Activated CD4-positive, alpha-beta T cell treated with anti-CD3 and anti-CD28 coated beads for 4 hours (primary cell): Measurements from ENCODE around the gene DYNC1I1.

Experiments
- DNase-seq, 2 donors: peaks; one replicate each; pipeline ENCODE4 v3.0.0-alpha.2; 2020

DYNC1I1 gene

DNA sequence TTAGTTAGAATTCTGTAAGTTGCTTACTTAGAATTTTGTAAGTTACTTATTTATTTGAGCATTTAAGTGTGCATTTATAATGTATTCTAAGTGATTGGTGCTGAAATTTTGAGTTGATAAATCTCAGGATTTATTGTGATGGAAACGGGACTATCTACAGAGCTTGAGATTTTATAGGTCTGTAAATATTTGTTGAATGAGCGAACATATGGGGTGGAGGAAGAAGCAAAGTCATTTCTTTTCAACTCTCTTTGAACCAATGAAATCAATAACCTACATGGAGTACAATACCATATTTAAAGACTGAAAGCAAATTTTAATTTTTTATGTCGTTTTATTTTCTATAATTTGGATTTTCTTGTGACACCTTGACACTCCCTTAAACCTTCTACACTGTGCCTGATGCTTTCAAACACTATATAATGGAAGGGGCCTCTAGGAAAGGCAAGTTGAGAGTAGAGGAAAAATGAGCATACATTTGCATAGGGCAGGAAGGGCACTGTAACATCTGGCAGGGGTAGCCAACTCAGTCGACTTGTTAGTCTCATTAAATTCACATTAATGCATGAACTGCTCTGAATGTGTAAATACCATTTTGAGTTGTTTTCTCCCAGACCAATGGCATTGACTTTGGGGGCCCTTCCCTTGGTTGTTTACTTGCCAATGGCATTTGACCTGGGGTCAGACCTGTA is 204.2 kb downstream of the DYNC1I1 start:
- DNase-seq = no peak

- no peak for DNase-seq
Measured at GRCh38 chr7:95977994-95978393, 205.6 kb downstream of the DYNC1I1 start.

DNA sequence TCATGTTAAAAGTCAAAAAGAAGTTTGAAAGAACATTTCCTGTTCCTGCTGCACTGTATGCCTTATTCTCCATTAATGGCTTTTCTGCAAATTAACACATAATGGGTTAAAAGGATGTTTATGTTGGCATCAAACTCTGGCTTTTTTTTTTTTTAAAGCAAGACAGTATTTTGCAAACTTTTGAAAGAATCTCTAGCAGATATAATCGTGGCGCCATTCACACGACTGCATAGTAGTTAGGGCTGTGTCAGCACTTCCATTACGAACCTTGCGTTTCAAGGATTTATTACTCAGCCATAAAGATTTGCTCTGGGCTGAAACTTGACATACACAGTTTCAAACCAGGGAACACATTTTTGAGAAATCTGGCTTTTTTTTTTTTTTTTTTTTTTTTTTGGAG is 207.8 kb downstream of the DYNC1I1 start:
- no peak for DNase-seq

DNA sequence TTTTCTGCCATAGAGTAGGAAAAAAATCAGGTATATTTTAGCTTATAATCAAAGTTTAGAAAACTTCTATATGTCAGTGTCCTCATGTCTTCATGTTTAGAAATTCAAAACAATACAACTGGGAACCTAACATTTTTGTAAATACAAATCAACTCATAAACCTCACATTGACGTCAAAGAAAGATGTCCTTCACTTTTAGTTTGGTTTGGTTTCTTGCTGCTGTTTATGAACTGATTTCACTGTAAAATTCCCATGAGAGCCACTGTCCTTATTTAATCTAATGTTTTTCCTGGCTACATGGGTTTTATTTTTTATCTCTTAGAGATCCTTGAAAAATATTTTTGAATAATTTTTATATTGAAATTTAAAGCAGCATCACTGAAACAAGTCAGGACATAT is 208.4 kb downstream of the DYNC1I1 start:
- DNase-seq = no peak

GRCh38 chr7:95986178-95986764 is 213.9 kb downstream of the DYNC1I1 start:
- no peak for DNase-seq

DNA sequence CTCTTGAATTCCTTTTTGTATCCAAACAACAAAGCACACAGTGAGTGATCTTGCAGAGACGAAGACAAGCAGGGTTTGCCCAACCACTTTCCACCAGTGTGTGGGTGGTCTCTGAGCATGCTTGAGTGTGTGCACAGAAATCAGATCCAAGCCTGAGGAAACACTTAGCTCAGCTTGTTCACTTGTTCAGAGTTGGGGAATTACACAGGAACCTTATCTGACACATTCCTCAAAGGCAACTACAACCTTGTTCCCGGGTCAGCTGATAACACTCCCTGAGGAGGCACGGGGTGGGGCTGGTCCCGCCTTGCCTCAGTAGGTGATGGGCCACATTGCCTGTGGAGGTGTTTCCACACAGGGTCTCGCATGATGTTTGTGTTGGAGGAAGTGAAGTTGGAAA is 216.9 kb downstream of the DYNC1I1 start:
- DNase-seq = no peak

- DNase-seq = no peak
Measured at GRCh38 chr7:95993380-95993779, 221.0 kb downstream of the DYNC1I1 start.

- DNase-seq = no peak
Measured at GRCh38 chr7:95996174-95996573, 223.8 kb downstream of the DYNC1I1 start.

DNA sequence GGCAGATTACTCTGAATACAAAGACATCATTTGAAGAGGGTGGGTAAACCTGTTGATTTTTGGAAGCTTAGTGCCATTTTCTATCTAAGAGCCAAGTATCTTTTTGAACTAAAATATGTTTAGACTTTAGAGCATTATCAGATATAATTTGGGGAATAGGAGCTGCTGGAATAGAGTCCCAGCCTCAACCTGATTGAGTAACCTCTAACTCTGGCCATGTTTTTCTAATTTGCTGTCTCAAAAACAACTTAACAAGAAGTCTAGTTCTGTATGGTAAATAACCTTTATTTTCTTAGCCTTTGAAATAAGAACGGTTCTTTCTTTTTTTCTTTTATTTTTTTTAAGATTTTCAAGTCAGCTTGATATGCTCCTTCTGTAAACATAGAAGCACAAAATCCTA is 224.5 kb downstream of the DYNC1I1 start:
- DNase-seq = no peak

- no peak for DNase-seq
Measured at GRCh38 chr7:95997632-95998031, 225.3 kb downstream of the DYNC1I1 start.

- no peak for DNase-seq
Measured at GRCh38 chr7:95999481-95999880, 227.1 kb downstream of the DYNC1I1 start.

GRCh38 chr7:96004578-96004977 is 232.2 kb downstream of the DYNC1I1 start:
- no peak for DNase-seq

- no peak for DNase-seq
Measured at GRCh38 chr7:96005271-96005670, 232.9 kb downstream of the DYNC1I1 start.

GRCh38 chr7:96009148-96009547 is 236.8 kb downstream of the DYNC1I1 start:
- DNase-seq = no peak

DNA sequence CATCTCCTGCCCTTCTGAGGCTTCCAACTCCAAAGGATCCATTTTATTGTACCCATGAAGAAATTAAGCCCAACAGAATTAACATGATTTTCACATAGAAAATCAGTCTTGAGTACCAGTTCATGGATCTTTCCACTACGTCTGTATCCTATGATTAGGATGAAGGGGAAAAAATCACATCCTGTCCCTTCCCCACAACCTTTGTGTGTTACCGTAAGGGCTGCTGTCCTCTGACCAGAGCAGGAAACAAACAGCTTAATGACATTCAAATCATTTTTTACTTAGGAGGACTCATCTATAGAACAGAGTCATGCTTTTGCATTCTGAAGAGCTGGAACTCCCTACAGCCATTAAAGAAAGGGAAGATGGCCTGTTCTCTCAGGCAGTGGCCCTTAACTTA is 241.5 kb downstream of the DYNC1I1 start:
- no peak for DNase-seq

- no peak for DNase-seq
Measured at GRCh38 chr7:96014617-96015016, 242.3 kb downstream of the DYNC1I1 start.

DNA sequence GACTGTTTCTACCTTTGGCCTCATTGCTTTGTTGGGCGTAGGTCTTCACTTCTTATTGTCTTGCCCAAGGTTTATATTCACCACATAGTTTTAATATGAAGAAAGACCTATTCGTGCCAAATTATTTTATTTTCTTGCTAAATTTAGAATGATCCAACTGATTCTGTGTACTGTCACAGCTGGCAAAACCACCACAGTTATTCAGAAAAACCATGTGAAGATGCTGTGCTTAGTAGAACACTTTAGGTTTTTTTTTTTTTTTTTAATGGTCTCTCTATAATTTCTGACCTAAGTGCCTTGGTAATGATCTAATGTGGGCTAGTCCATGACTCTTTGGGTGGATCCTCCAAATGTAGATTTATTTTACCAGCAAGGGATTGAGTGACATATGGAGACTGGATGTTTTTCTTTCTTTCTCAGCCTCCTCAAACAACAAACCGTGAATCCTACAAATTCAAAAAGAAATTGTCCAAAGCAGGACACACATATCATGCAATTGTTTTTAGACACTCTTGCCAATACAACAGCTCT is 243.8 kb downstream of the DYNC1I1 start:
- DNase-seq = no peak

GRCh38 chr7:96016735-96017134 is 244.4 kb downstream of the DYNC1I1 start:
- no peak for DNase-seq

DNA sequence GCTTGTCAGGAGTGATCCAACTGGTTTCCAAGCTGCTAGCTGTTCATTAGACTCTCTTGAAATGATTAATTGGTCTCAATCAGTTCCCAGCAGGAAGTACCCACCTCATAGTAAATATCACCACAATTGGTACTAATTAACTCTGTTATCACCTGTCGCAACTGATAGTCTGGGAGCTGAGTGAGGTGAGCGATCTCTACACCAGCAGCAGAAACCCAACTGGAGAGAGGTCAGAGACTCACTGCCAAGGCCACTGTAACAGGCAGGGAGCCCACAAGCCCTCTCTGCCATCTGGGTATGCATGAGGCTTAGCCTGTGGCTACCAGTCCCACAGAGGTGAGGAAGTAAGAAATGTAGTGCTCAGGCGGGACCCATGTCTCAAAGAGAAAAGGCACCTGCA is 245.5 kb downstream of the DYNC1I1 start:
- no peak for DNase-seq

DNA sequence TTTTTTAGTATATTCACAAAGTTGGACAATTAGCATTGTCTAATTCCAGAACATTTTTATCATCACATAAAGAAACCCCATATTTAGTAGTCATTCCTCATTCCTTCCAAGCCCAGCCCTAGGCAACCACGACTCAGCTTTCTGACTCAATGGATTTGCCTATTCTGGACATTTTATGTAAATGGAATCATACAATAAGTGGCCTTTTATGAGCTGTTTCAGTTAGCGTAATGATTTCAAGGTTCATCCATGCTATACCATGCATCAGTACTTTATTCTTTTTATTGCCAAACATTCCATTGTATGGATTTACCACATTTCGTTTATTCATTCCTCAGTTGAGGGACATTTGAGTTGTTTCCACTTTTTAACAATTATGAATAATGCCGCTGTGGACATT is 249.2 kb downstream of the DYNC1I1 start:
- no peak for DNase-seq

DNA sequence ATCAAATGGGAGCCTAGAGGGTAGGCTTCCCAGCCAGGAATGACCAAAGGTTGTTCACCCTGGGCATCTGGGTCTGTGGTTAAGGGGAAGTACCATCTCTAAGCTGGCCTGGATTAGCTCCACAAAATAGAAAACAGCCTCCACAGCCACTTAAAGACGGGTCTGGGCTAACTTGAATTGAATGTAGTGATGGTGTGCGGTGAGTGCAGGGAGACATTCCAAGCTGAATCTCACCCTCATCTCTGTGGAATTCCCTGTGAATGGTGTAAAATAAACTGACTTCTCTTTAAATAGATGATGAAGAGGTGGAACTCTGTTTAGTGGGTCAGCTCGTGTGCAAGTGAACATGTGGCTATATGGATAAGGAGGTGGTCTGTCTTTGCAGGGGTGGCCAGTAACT is 251.0 kb downstream of the DYNC1I1 start:
- no peak for DNase-seq

GRCh38 chr7:96026010-96026409 is 253.7 kb downstream of the DYNC1I1 start:
- DNase-seq = no peak

GRCh38 chr7:96026611-96027010 is 254.3 kb downstream of the DYNC1I1 start:
- no peak for DNase-seq

DNA sequence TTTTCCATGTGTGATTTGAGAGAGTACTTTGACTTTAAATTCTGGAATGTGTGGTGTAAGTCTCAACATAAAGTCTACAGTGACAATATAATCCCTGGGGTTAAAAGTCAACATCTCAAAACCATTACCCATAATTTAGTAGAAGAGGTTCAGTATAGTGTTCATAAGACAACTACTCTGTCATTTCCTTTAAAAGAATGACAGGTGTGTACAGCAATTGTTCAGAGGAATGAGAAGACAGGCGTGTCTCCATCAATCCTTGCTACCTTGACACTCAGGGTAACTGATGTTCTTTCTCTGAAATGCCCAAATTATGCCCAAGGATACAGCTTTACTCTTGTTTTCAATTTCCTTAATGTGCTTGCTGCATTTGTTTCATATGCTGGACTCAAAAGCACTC is 256.4 kb downstream of the DYNC1I1 start:
- DNase-seq = no peak
